ENCODE measurements around the gene MYRIP. TPM values are rescaled to one million over a fixed set of nuclear protein-coding genes. Genes with fewer than 3 reads are reported as not detected.

The MYRIP gene
- total RNA-seq, 1 experiment from 2014 or later: 0.44 TPM

- POLR2A ChIA-PET: no interaction called here
- Histone ChIP-seq H3K27me3 (ENCODE audit: insufficient read depth, low read length) (no peaks in the 10 kb centered on the region), H3K9me3 (ENCODE audit: control insufficient read depth in 1 of 2, insufficient read depth in 1 of 2, low read depth in 1 of 2, low read length in 2 of 2) (no peaks in the 10 kb centered on the region), H4K20me1 (ENCODE audit: insufficient read depth) (no peaks in the 10 kb centered on the region), H3K27ac (ENCODE audit: low read depth, low read length) (no peak overlapping the region), H3K4me3 (replicated peaks in 1 of 2; ENCODE audit: low read depth in 1 of 2, low read length in 2 of 2) (no peak overlapping the region), H3K4me2 (ENCODE audit: low read length) (no peak overlapping the region), H3K79me2 (ENCODE audit: insufficient read depth, low read length) (no peaks in the 10 kb centered on the region), H3K9ac (ENCODE audit: low read length) (no peak overlapping the region), H3K36me3 (ENCODE audit: control insufficient read depth in 1 of 2, insufficient read depth in 2 of 2, low read length in 2 of 2) (no peaks in the 10 kb centered on the region), H3K9me2 (ENCODE audit: insufficient read depth) (no peaks in the 10 kb centered on the region), H2AFZ (ENCODE audit: low read depth, low read length, poor library complexity, severe bottlenecking) (no peak overlapping the region), H3K4me1 (ENCODE audit: control insufficient read depth in 1 of 2, insufficient read depth in 2 of 2, low read length in 2 of 2) (no peaks in the 10 kb centered on the region)
- CTCF ChIA-PET: no interaction called here
- TF ChIP-seq CBX3 (IDR thresholded peaks at IDR 0.05; ENCODE audit: low read depth): no peak
- TF ChIP-seq FOSL1 (IDR thresholded peaks at IDR 0.05; ENCODE audit: low read depth): no peak
- TF ChIP-seq EZH2phosphoT487 (IDR thresholded peaks at IDR 0.05; ENCODE audit: borderline replicate concordance): no peak
- TF ChIP-seq ZFX (IDR thresholded peaks at IDR 0.05): no peak
- TF ChIP-seq EGR1 (IDR thresholded peaks at IDR 0.05; ENCODE audit: low read depth): no peak
- TF ChIP-seq TCF7L2 (IDR thresholded peaks at IDR 0.05; ENCODE audit: borderline replicate concordance, extremely low read depth, insufficient read depth, insufficient read length): no peak
- TF ChIP-seq, protein P1, sequence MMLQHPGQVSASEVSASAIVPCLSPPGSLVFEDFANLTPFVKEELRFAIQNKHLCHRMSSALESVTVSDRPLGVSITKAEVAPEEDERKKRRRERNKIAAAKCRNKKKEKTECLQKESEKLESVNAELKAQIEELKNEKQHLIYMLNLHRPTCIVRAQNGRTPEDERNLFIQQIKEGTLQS (IDR thresholded peaks at IDR 0.05): no peak
- TF ChIP-seq RAD21 (IDR thresholded peaks at IDR 0.05; ENCODE audit: low read depth): no peak
- TF ChIP-seq EZH2 (IDR thresholded peaks at IDR 0.05): no peak
- ATAC-seq (no peak), DNase-seq (ENCODE audit: low read depth, low spot score) (no peak)
- intact Hi-C loops (cut with micrococcal nuclease): no loop called here
- RAD21 ChIA-PET (ENCODE audit: low non-redundant PET in 1 of 2, low total read pairs in 2 of 2, uncharacterized antibody in 2 of 2, unreplicated experiment in 2 of 2): no interaction called here
- BruUV-seq (replicated peaks): no TSS peak
These were observed 107.8 kb downstream of the MYRIP start for GRCh38 chr3:39917065-39917773.

DNA sequence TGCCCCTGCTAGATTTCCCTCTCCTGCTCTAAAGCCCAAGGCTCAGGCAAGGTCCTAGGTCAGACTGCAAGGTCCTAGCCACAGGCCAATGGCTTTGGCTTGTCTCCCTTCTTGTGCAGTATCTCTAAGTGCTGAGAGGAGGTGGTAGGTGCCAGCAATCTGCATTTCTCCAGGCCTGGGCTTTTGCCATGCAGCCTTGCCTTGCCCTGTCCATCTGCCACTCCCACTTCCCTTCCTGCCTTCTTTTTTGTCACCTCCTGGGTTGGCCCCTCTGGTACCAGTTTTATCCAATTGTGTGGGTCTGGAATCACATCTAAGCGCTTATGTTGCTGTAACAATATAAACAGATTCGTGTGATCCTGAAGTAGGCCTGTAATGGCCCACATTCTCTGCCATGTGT is 109.9 kb downstream of the MYRIP start:
- H3K9me3 ChIP-seq (ENCODE audit: control insufficient read depth in 1 of 2, insufficient read depth in 1 of 2, low read depth in 1 of 2, low read length in 2 of 2): no peaks in the 10 kb centered on the region
- ATAC-seq (no peak), DNase-seq (ENCODE audit: low read depth, low spot score) (no peak)
- H3K9me2 ChIP-seq (ENCODE audit: insufficient read depth): no peaks in the 10 kb centered on the region
- no peak overlapping the region for H3K9ac ChIP-seq (ENCODE audit: low read length)
- no peaks in the 10 kb centered on the region for H3K27me3 ChIP-seq (ENCODE audit: insufficient read depth, low read length)
- no peaks in the 10 kb centered on the region for H3K79me2 ChIP-seq (ENCODE audit: insufficient read depth, low read length)
- H4K20me1 ChIP-seq (ENCODE audit: insufficient read depth): no peaks in the 10 kb centered on the region
- H2AFZ ChIP-seq (ENCODE audit: low read depth, low read length, poor library complexity, severe bottlenecking): no peak overlapping the region
- no peak overlapping the region for H3K27ac ChIP-seq (ENCODE audit: low read depth, low read length)
- intact Hi-C loops (cut with micrococcal nuclease): no loop called here
- ChIA-PET CTCF (no interaction called here), POLR2A (no interaction called here), RAD21 (ENCODE audit: low non-redundant PET in 1 of 2, low total read pairs in 2 of 2, uncharacterized antibody in 2 of 2, unreplicated experiment in 2 of 2) (no interaction called here)
- no peaks in the 10 kb centered on the region for H3K4me1 ChIP-seq (ENCODE audit: control insufficient read depth in 1 of 2, insufficient read depth in 2 of 2, low read length in 2 of 2)
- H3K4me3 ChIP-seq (replicated peaks in 1 of 2; ENCODE audit: low read depth in 1 of 2, low read length in 2 of 2): no peak overlapping the region
- no peak overlapping the region for H3K4me2 ChIP-seq (ENCODE audit: low read length)
- H3K36me3 ChIP-seq (ENCODE audit: control insufficient read depth in 1 of 2, insufficient read depth in 2 of 2, low read length in 2 of 2): no peaks in the 10 kb centered on the region
- TF ChIP-seq EZH2phosphoT487 (IDR thresholded peaks at IDR 0.05; ENCODE audit: borderline replicate concordance) (no peak), MAX (IDR thresholded peaks at IDR 0.05) (no peak), CBX3 (IDR thresholded peaks at IDR 0.05; ENCODE audit: low read depth) (no peak), ZNF274 (IDR thresholded peaks at IDR 0.05; ENCODE audit: low read depth, low read length) (no peak), TCF7L2 (IDR thresholded peaks at IDR 0.05; ENCODE audit: borderline replicate concordance, extremely low read depth, insufficient read depth, insufficient read length) (no peak), EGR1 (IDR thresholded peaks at IDR 0.05; ENCODE audit: low read depth) (no peak), SP1 (IDR thresholded peaks at IDR 0.05; ENCODE audit: low read depth) (no peak), ZFX (IDR thresholded peaks at IDR 0.05) (no peak), POLR2A (IDR thresholded peaks at IDR 0.05; ENCODE audit: borderline replicate concordance, extremely low read depth, insufficient read depth, insufficient read length) (no peak)
- TF ChIP-seq, protein P1 (IDR thresholded peaks at IDR 0.05): no peak
- TF ChIP-seq, protein P2, sequence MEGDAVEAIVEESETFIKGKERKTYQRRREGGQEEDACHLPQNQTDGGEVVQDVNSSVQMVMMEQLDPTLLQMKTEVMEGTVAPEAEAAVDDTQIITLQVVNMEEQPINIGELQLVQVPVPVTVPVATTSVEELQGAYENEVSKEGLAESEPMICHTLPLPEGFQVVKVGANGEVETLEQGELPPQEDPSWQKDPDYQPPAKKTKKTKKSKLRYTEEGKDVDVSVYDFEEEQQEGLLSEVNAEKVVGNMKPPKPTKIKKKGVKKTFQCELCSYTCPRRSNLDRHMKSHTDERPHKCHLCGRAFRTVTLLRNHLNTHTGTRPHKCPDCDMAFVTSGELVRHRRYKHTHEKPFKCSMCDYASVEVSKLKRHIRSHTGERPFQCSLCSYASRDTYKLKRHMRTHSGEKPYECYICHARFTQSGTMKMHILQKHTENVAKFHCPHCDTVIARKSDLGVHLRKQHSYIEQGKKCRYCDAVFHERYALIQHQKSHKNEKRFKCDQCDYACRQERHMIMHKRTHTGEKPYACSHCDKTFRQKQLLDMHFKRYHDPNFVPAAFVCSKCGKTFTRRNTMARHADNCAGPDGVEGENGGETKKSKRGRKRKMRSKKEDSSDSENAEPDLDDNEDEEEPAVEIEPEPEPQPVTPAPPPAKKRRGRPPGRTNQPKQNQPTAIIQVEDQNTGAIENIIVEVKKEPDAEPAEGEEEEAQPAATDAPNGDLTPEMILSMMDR (IDR thresholded peaks at IDR 0.05 in 2 of 3, conservative IDR thresholded peaks at IDR 0.05 in 1 of 3; ENCODE audit: borderline replicate concordance in 1 of 3, insufficient read depth in 1 of 3, low read depth in 2 of 3, low read length in 2 of 3): no peak
- BruUV-seq (replicated peaks): no TSS peak

Measured in HCT116 (cell line).